T-helper 1 cell treated with Interleukin-12 subunit alpha and Interleukin-12 subunit beta and Interleukin-4 antibody, amounts not matched to agents 30 μg/mL and 1 μg/mL, for 36 hours (primary cell): Measurements from ENCODE around the gene CPNE4.

Experiments
- H3K27ac Mint-ChIP-seq: one replicate; pipeline ENCODE4 v1.8.0; 2021; ENCODE audit warnings: mild to moderate bottlenecking, mixed read lengths
- H3K27me3 Mint-ChIP-seq: one replicate; pipeline ENCODE4 v1.8.0; 2021; ENCODE audit warnings: low read depth, mixed read lengths
- H3K36me3 Mint-ChIP-seq: one replicate; pipeline ENCODE4 v1.8.0; 2021; ENCODE audit warnings: low read depth, mixed read lengths
- H3K4me1 Mint-ChIP-seq: one replicate; pipeline ENCODE4 v1.8.0; 2021; ENCODE audit warnings: low read depth, mixed read lengths
- H3K4me3 Mint-ChIP-seq: one replicate; pipeline ENCODE4 v1.8.0; 2021; ENCODE audit warnings: mild to moderate bottlenecking, moderate library complexity, mixed read lengths
- H3K9me3 Mint-ChIP-seq: one replicate; pipeline ENCODE4 v1.8.0; 2021; ENCODE audit warnings: mixed read lengths

Gene CPNE4

GRCh38 chr3:131725414-131725813 is 309.4 kb downstream of the CPNE4 start:
- no peaks in the 10 kb centered on the region for H3K27me3 Mint-ChIP-seq
- H3K36me3 Mint-ChIP-seq = no peaks in the 10 kb centered on the region
- H3K27ac Mint-ChIP-seq = no peak overlapping the region
- H3K9me3 Mint-ChIP-seq = no peaks in the 10 kb centered on the region
- no peak overlapping the region for H3K4me3 Mint-ChIP-seq
- no peaks in the 10 kb centered on the region for H3K4me1 Mint-ChIP-seq

- Mint-ChIP-seq H3K4me1 (no peaks in the 10 kb centered on the region), H3K27ac (no peak overlapping the region), H3K27me3 (no peaks in the 10 kb centered on the region), H3K36me3 (no peaks in the 10 kb centered on the region), H3K9me3 (no peaks in the 10 kb centered on the region), H3K4me3 (no peak overlapping the region)
These were observed 311.5 kb downstream of the CPNE4 start for GRCh38 chr3:131723343-131723742.

- Mint-ChIP-seq H3K27me3 (peaks cover 2% of the 10 kb centered on the region), H3K4me3 (no peak overlapping the region), H3K27ac (no peak overlapping the region), H3K9me3 (no peaks in the 10 kb centered on the region), H3K4me1 (peaks cover 11% of the 10 kb centered on the region), H3K36me3 (no peaks in the 10 kb centered on the region)
These were observed 317.3 kb downstream of the CPNE4 start for GRCh38 chr3:131717493-131717892.

- Mint-ChIP-seq H3K9me3 (no peaks in the 10 kb centered on the region), H3K4me3 (no peak overlapping the region), H3K36me3 (no peaks in the 10 kb centered on the region), H3K4me1 (peaks cover 11% of the 10 kb centered on the region), H3K27me3 (peaks cover 3% of the 10 kb centered on the region), H3K27ac (no peak overlapping the region)
These were observed 317.9 kb downstream of the CPNE4 start for GRCh38 chr3:131716943-131717342.

GRCh38 chr3:131716007-131716406 is 318.8 kb downstream of the CPNE4 start:
- no peak overlapping the region for H3K27ac Mint-ChIP-seq
- peaks cover 11% of the 10 kb centered on the region for H3K4me1 Mint-ChIP-seq
- no peaks in the 10 kb centered on the region for H3K36me3 Mint-ChIP-seq
- no peak overlapping the region for H3K4me3 Mint-ChIP-seq
- peaks cover 3% of the 10 kb centered on the region for H3K27me3 Mint-ChIP-seq
- no peaks in the 10 kb centered on the region for H3K9me3 Mint-ChIP-seq

- Mint-ChIP-seq H3K27me3 (peaks cover 5% of the 10 kb centered on the region), H3K27ac (no peak overlapping the region), H3K4me1 (peaks cover 11% of the 10 kb centered on the region), H3K9me3 (no peaks in the 10 kb centered on the region), H3K4me3 (no peak overlapping the region), H3K36me3 (no peaks in the 10 kb centered on the region)
These were observed 320.1 kb downstream of the CPNE4 start for GRCh38 chr3:131714585-131715220.

- H3K4me1 Mint-ChIP-seq = peaks cover 11% of the 10 kb centered on the region
- H3K36me3 Mint-ChIP-seq = no peaks in the 10 kb centered on the region
- H3K4me3 Mint-ChIP-seq = no peak overlapping the region
- H3K27me3 Mint-ChIP-seq = peaks cover 6% of the 10 kb centered on the region
- no peak overlapping the region for H3K27ac Mint-ChIP-seq
- no peaks in the 10 kb centered on the region for H3K9me3 Mint-ChIP-seq
These were observed 321.2 kb downstream of the CPNE4 start for GRCh38 chr3:131713416-131714123.

GRCh38 chr3:131712662-131713061 is 322.2 kb downstream of the CPNE4 start:
- Mint-ChIP-seq H3K36me3 (no peaks in the 10 kb centered on the region), H3K27me3 (peaks cover 6% of the 10 kb centered on the region), H3K9me3 (no peaks in the 10 kb centered on the region), H3K27ac (no peak overlapping the region), H3K4me3 (no peak overlapping the region), H3K4me1 (peaks cover 11% of the 10 kb centered on the region)

- Mint-ChIP-seq H3K27ac (no peak overlapping the region), H3K9me3 (no peaks in the 10 kb centered on the region), H3K4me3 (no peak overlapping the region), H3K4me1 (peaks cover 9% of the 10 kb centered on the region), H3K36me3 (no peaks in the 10 kb centered on the region), H3K27me3 (peaks cover 6% of the 10 kb centered on the region)
These were observed 323.6 kb downstream of the CPNE4 start for GRCh38 chr3:131711114-131711768.

GRCh38 chr3:131708241-131708640 is 326.6 kb downstream of the CPNE4 start:
- Mint-ChIP-seq H3K36me3 (no peaks in the 10 kb centered on the region), H3K27ac (no peak overlapping the region), H3K9me3 (no peaks in the 10 kb centered on the region), H3K4me3 (no peak overlapping the region), H3K4me1 (no peaks in the 10 kb centered on the region), H3K27me3 (peaks cover 10% of the 10 kb centered on the region)

GRCh38 chr3:131705558-131706051 is 329.2 kb downstream of the CPNE4 start:
- no peak overlapping the region for H3K4me3 Mint-ChIP-seq
- H3K27me3 Mint-ChIP-seq = peaks cover 7% of the 10 kb centered on the region
- no peaks in the 10 kb centered on the region for H3K4me1 Mint-ChIP-seq
- H3K36me3 Mint-ChIP-seq = no peaks in the 10 kb centered on the region
- no peaks in the 10 kb centered on the region for H3K9me3 Mint-ChIP-seq
- H3K27ac Mint-ChIP-seq = no peak overlapping the region

- Mint-ChIP-seq H3K27me3 (peaks cover 7% of the 10 kb centered on the region), H3K9me3 (no peaks in the 10 kb centered on the region), H3K4me3 (no peak overlapping the region), H3K36me3 (no peaks in the 10 kb centered on the region), H3K4me1 (no peaks in the 10 kb centered on the region), H3K27ac (no peak overlapping the region)
These were observed 329.7 kb downstream of the CPNE4 start for GRCh38 chr3:131705099-131705498.

- H3K27ac Mint-ChIP-seq = no peak overlapping the region
- H3K4me1 Mint-ChIP-seq = no peaks in the 10 kb centered on the region
- no peaks in the 10 kb centered on the region for H3K36me3 Mint-ChIP-seq
- no peaks in the 10 kb centered on the region for H3K9me3 Mint-ChIP-seq
- H3K27me3 Mint-ChIP-seq = peaks cover 4% of the 10 kb centered on the region
- H3K4me3 Mint-ChIP-seq = no peak overlapping the region
These were observed 330.7 kb downstream of the CPNE4 start for GRCh38 chr3:131704098-131704497.

- no peaks in the 10 kb centered on the region for H3K9me3 Mint-ChIP-seq
- peaks cover 4% of the 10 kb centered on the region for H3K27me3 Mint-ChIP-seq
These were observed 332.7 kb downstream of the CPNE4 start for GRCh38 chr3:131702146-131702545.

More at GRCh38 chr3:131702146-131702545, 332.7 kb downstream of the CPNE4 start:
- Mint-ChIP-seq H3K36me3 (no peaks in the 10 kb centered on the region), H3K4me3 (no peak overlapping the region), H3K4me1 (no peaks in the 10 kb centered on the region), H3K27ac (no peak overlapping the region)
